Esophagus squamous epithelium (tissue), 5 donors: ENCODE measurements around the gene PITPNM3. TPM values are rescaled to one million over a fixed set of nuclear protein-coding genes. Genes with fewer than 3 reads are reported as not detected.

Source experiments
- DNase-seq: peaks from one replicate; lab custom pipeline; 2025; lab: John Stamatoyannopoulos, UW
- H3K27ac ChIP-seq, 4 donors: fragments of 200-600 bp; sonication (generic); one replicate each; pipeline ENCODE4 v1.5.1; 2016 to 2019; ENCODE audit warnings: mild to moderate bottlenecking in 1 of 4
- H3K27me3 ChIP-seq, 4 donors: fragments of 200-600 bp; sonication (generic); 1 replicate in 3 of 4; 2 replicates in 1 of 4; pipeline versions ENCODE4 v1.5.1 to v1.6.0; 2017 to 2021; ENCODE audit warnings: antibody characterized with exemption in 1 of 4
- H3K36me3 ChIP-seq, 3 donors: fragments of 200-600 bp; sonication (generic); one replicate each; pipeline ENCODE4 v1.5.1; 2016 to 2019
- H3K4me1 ChIP-seq, 3 donors: fragments of 200-600 bp; sonication (generic); one replicate each; pipeline ENCODE4 v1.5.1; 2017 to 2019
- H3K4me3 ChIP-seq, 4 donors: fragments of 200-600 bp; sonication (generic); 1 replicate in 3 of 4; 2 replicates in 1 of 4; pipeline ENCODE4 v1.5.1; 2016 to 2019; ENCODE audit warnings: mild to moderate bottlenecking in 2 of 4, moderate library complexity in 1 of 4
- H3K9me3 ChIP-seq, 3 donors: fragments of 200-600 bp; sonication (generic); one replicate each; pipeline ENCODE4 v1.5.1; 2016 to 2019
- POLR2A ChIP-seq, 4 donors: fragments of 450-650 bp; IDR thresholded peaks; one replicate each; pipeline ENCODE4 v1.6.1; 2017; ENCODE audit warnings: antibody characterized with exemption in 4 of 4, mild to moderate bottlenecking in 4 of 4, moderate library complexity in 3 of 4
- WGBS, 2 donors: methylation state at CpG; one replicate each; pipeline ENCODE4 v1.1.5; 2018; 5-methylcytosine and 5-hydroxymethylcytosine counted together
- intact Hi-C: fragments of 100-400 bp; cut with DNase I; formaldehyde crosslinking; loops from one replicate; pipeline ENCODE4 v1.15.0; 2022
- total RNA-seq, 4 donors: library from RNA; depleted of rRNA; stranded (reverse); fragments of >200 nt; gene quantifications; one replicate each; pipeline ENCODE4 v1.1.0, GENCODE V29; 2016
- TF ChIP-seq, protein P1 (sequence below), 6 experiments: fragments of 450-650 bp in 4 of 6; fragments of 200-600 bp in 2 of 6; sonication (generic) in 2 of 6; IDR thresholded peaks; one replicate each; pipeline ENCODE4 v1.5.1; 2016 to 2019; ENCODE audit warnings: antibody characterized with exemption in 6 of 6, mild to moderate bottlenecking in 4 of 6, moderate library complexity in 4 of 6
- donor health status: DM: yes; HTN: yes; CAD: no.

PITPNM3 gene
- total RNA-seq, 4 donors from 2014 or later, result 14.0 to 33.4 (median 21.5) TPM

DNA sequence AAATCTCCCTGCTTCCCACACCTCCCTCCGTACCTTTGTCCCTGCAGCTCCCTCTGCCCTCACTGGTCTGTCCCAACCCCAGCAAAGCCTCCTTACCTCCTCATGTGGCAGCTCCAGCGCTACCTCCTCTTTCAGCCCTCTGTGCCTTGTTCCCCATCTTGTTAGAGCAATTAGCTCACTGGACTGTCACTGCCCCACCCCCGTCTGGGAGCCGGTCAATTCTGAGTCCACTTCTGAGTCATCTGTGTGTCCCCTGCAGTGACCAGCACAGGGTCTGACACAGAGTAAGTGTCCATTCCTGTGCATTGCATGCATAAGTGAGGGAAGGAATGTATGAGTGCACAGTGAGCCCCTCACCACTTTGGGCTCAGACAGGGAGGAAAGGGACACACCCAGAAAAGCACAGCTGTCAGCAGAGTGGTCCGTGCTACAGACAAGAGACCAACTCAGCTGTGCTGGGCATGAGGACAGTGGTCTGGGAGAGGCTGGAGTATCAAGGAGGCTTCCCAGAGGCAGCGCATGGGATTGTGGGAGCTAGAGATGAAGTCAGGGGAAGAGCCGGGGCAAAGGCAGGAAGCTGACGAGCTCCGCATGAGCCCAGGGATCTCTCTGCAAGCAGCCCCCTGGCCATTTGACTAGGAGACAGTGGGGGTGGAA, 45.9 kb downstream of the PITPNM3 start:
- Histone ChIP-seq H3K4me3 (no peak overlapping the region), H3K27ac (no peak overlapping the region), H3K27me3 (no peaks in the 10 kb centered on the region), H3K36me3 (peaks cover 0 to 12% (median 0%) of the 10 kb centered on the region in 3 donors), H3K4me1 (peaks cover 22 to 45% (median 29%) of the 10 kb centered on the region in 3 donors), H3K9me3 (no peaks in the 10 kb centered on the region)
- no peak for DNase-seq
- 89 to 91% methylated on average over 6 to 9 of the region's 9 CpGs for WGBS, 2 donors
- intact Hi-C loops, result no loop called here
- TF ChIP-seq POLR2A (IDR thresholded peaks at IDR 0.05), result no peak
- TF ChIP-seq, protein P1, sequence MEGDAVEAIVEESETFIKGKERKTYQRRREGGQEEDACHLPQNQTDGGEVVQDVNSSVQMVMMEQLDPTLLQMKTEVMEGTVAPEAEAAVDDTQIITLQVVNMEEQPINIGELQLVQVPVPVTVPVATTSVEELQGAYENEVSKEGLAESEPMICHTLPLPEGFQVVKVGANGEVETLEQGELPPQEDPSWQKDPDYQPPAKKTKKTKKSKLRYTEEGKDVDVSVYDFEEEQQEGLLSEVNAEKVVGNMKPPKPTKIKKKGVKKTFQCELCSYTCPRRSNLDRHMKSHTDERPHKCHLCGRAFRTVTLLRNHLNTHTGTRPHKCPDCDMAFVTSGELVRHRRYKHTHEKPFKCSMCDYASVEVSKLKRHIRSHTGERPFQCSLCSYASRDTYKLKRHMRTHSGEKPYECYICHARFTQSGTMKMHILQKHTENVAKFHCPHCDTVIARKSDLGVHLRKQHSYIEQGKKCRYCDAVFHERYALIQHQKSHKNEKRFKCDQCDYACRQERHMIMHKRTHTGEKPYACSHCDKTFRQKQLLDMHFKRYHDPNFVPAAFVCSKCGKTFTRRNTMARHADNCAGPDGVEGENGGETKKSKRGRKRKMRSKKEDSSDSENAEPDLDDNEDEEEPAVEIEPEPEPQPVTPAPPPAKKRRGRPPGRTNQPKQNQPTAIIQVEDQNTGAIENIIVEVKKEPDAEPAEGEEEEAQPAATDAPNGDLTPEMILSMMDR (IDR thresholded peaks at IDR 0.05), result no peak

DNA sequence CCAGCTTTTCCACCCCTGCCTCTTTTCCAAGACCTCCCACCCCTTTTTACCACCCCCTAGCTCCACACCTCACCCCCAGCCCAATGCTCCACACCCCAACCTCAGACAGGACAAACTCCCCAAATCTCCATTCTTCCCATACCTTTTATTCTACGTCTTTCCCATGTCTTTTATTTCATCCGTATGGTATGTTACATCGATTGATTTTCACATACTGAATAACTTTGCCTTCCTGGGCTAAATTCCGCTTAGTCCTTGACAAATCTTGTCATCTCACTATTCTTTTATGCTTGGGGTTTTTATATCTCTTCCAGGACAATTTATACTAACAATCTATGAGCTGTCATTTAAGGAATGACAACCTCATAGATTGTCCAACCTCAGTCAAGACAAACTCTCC, 46.4 kb downstream of the PITPNM3 start:
- no peak overlapping the region for H3K4me3 ChIP-seq
- peaks cover 0 to 9% (median 0%) of the 10 kb centered on the region in 3 donors for H3K36me3 ChIP-seq
- intact Hi-C loops, result no loop called here
- peak overlapping the region in 1 of 4 donors; percentile 92 for H3K27ac ChIP-seq
- 88 to 92% methylated on average over 4 of the region's 4 CpGs for WGBS, 2 donors
- H3K4me1 ChIP-seq, result peaks cover 22 to 48% (median 29%) of the 10 kb centered on the region in 3 donors
- TF ChIP-seq, protein P1 (IDR thresholded peaks at IDR 0.05), result no peak
- TF ChIP-seq POLR2A (IDR thresholded peaks at IDR 0.05), result no peak
- H3K9me3 ChIP-seq, result no peaks in the 10 kb centered on the region
- no peak for DNase-seq
- no peaks in the 10 kb centered on the region for H3K27me3 ChIP-seq

DNA sequence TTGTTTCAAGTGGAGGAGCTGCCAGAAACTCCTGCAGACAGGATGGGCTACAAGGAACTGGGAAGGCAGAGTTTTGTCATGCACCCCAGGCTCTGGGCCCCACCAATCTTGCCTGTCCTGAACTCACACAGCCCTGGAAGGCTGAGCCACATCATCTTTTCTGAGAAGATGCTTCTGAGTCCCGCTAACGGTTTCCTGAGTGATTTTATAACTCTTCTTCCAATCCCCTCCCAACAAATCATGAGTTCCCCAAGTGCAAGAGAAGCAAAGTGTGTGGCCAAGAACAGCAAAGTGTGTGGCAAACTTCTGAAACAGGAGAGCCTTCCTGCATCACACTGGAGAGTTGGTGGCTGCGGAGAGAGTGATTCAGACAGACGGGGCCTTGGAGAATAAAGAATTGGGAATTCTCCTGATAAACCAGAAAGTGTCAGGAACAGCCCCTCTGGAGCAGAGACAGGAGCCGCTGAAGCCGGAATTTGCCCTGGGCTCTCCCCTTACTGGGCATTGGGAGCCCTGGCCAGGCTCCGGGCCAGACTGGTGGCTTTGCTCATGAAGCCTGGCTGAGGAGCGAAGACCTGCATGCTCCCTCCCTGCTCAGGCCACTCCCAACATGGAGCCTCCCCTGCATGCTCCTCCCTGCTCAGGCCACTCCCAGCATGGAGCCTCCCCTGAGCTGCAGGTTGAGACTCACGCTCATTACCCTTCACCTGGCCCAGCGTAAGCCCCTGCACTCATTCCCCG, 47.2 kb downstream of the PITPNM3 start:
- peaks cover 0 to 5% (median 0%) of the 10 kb centered on the region in 3 donors for H3K36me3 ChIP-seq
- H3K4me1 ChIP-seq, result peaks cover 22 to 48% (median 29%) of the 10 kb centered on the region in 3 donors
- H3K9me3 ChIP-seq, result no peaks in the 10 kb centered on the region
- TF ChIP-seq, protein P1 (IDR thresholded peaks at IDR 0.05), result no peak
- TF ChIP-seq POLR2A (IDR thresholded peaks at IDR 0.05), result no peak
- DNase-seq, result no peak
- intact Hi-C loops, result no loop called here
- 57 to 80% methylated on average over 9 to 11 of the region's 11 CpGs for WGBS, 2 donors
- peak overlapping the region; percentile 4 to 92 (median 74) for H3K27ac ChIP-seq
- no peaks in the 10 kb centered on the region for H3K27me3 ChIP-seq
- H3K4me3 ChIP-seq, result no peak overlapping the region

DNA sequence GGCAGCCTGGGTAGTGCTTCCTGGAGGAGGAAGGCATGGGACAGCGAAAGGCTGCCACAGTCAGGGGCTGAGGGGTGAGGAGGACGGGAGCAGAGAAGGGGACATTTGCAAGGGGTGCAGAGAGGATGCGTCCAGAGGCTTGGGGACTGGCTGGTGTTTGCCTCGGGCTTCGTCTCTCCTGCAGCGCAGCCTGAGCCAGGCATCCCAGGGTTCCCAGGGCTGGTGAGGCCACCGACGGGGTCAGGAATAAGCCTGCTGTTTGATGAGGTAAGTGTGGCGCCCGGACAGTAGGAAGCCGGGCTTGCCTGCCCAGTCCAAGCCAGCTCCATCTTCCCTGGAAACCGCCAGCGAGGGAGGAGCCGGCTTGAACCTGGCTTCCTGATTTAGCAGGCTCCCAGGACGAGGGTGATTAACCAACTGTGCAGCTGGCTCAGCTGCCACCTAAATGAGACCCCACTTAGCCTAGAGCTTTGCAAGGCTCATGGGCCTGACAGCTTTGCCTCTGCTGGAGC, 47.8 kb downstream of the PITPNM3 start:
- no peaks in the 10 kb centered on the region for H3K9me3 ChIP-seq
- WGBS, 2 donors, result 48 to 73% methylated on average over 7 to 11 of the region's 15 CpGs
- intact Hi-C loops, result no loop called here
- H3K27me3 ChIP-seq, result no peaks in the 10 kb centered on the region
- no peak for DNase-seq
- H3K4me1 ChIP-seq, result peaks cover 22 to 48% (median 29%) of the 10 kb centered on the region in 3 donors
- H3K27ac ChIP-seq, result peak overlapping the region; percentile 4 to 92 (median 74)
- H3K4me3 ChIP-seq, result no peak overlapping the region
- peaks cover 0 to 8% (median 0%) of the 10 kb centered on the region in 3 donors for H3K36me3 ChIP-seq
- no peak for TF ChIP-seq POLR2A (IDR thresholded peaks at IDR 0.05)
- TF ChIP-seq, protein P1 (IDR thresholded peaks at IDR 0.05), result no peak

DNA sequence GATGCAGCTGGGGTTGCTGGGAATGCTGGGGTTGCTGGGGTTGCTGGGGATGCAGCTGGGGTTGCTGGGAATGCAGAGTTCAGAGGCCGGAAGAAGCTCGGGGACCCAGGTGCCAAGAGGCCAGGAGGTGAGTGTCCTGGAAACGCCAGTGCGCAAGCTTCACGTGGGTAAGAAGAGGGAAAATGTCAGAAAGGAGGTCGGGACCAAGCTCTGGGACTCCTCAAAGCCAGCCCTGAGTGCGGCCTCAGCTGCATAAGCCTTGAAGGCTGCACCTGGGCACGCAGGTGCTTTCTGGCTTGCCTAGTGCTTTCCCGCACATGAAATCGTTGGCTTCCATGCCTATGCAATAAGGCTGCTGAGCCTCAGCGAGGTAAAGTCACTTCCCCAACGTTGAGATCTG, 48.3 kb downstream of the PITPNM3 start:
- peak overlapping the region in 3 of 4 donors; percentile 65 to 92 (median 82) for H3K27ac ChIP-seq
- H3K4me3 ChIP-seq, result no peak overlapping the region
- WGBS, 2 donors, result 53 to 69% methylated on average over 8 to 12 of the region's 12 CpGs
- DNase-seq, result no peak
- H3K36me3 ChIP-seq, result peaks cover 0 to 14% (median 0%) of the 10 kb centered on the region in 3 donors
- intact Hi-C loops, result no loop called here
- H3K27me3 ChIP-seq, result no peaks in the 10 kb centered on the region
- H3K9me3 ChIP-seq, result no peaks in the 10 kb centered on the region
- H3K4me1 ChIP-seq, result peaks cover 22 to 48% (median 29%) of the 10 kb centered on the region in 3 donors
- no peak for TF ChIP-seq POLR2A (IDR thresholded peaks at IDR 0.05)
- TF ChIP-seq, protein P1 (IDR thresholded peaks at IDR 0.05), result no peak
